Measurements from ENCODE around the gene BMP2K. TPM values are rescaled to one million over a fixed set of nuclear protein-coding genes. Genes with fewer than 3 reads are reported as not detected.
"Not testable (repeated sequence)": the region's sequence is repeated elsewhere in the genome, so short reads cannot be mapped to it uniquely, and the experiment has no call there.

The BMP2K gene
- total and polyA plus RNA-seq, 4 donors: 4.4 to 138 (median 19.3) TPM

DNA sequence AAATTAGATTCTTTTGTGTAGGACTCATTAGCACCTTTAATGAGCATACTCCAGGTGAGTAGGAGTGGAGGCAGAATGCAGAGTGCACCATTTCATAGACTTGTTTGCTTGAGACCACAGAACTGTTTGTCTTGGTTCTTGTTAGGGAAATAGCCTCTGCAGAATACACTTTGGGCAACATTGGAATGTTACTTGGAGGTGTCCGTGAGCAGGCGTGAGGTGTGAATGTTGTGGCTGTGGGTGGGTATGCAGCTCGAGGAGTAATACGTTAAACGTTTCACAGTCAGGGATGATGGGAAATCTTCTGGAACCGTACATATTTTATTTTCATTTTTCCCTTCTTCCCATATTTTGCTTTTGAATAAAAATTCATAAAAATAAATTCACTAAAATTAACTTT is 131.5 kb downstream of the BMP2K start:
- WGBS: 91% methylated on average over 6 of the region's 6 CpGs
- Histone ChIP-seq H3K27ac (ENCODE audit: low read depth in 1 of 2, low read length in 2 of 2) (no peak overlapping the region), H3K9ac (ENCODE audit: low read depth in 1 of 2, low read length in 2 of 2) (no peak overlapping the region), H3K4me3 (ENCODE audit: low read depth in 1 of 3, low read length in 3 of 3) (no peak overlapping the region), H3K36me3 (ENCODE audit: control insufficient read depth in 4 of 4, insufficient read depth in 3 of 4, low read depth in 1 of 4, low read length in 3 of 4) (peaks cover 0 to 10% (median 5%) of the 10 kb centered on the region in 4 donors), H3K9me3 (ENCODE audit: control insufficient read depth in 4 of 4, low read length in 3 of 4) (no peaks in the 10 kb centered on the region), H3K27me3 (ENCODE audit: control insufficient read depth in 4 of 4, insufficient read depth in 4 of 4, low read length in 3 of 4) (no peaks in the 10 kb centered on the region), H3K4me1 (ENCODE audit: control insufficient read depth in 4 of 4, insufficient read depth in 4 of 4, low read length in 3 of 4) (no peaks in the 10 kb centered on the region)
- no peak for TF ChIP-seq EGR1 (IDR thresholded peaks at IDR 0.05; ENCODE audit: low read depth in 2 of 2)
- no peak for TF ChIP-seq RAD21 (IDR thresholded peaks at IDR 0.05)
- TF ChIP-seq, protein P1, sequence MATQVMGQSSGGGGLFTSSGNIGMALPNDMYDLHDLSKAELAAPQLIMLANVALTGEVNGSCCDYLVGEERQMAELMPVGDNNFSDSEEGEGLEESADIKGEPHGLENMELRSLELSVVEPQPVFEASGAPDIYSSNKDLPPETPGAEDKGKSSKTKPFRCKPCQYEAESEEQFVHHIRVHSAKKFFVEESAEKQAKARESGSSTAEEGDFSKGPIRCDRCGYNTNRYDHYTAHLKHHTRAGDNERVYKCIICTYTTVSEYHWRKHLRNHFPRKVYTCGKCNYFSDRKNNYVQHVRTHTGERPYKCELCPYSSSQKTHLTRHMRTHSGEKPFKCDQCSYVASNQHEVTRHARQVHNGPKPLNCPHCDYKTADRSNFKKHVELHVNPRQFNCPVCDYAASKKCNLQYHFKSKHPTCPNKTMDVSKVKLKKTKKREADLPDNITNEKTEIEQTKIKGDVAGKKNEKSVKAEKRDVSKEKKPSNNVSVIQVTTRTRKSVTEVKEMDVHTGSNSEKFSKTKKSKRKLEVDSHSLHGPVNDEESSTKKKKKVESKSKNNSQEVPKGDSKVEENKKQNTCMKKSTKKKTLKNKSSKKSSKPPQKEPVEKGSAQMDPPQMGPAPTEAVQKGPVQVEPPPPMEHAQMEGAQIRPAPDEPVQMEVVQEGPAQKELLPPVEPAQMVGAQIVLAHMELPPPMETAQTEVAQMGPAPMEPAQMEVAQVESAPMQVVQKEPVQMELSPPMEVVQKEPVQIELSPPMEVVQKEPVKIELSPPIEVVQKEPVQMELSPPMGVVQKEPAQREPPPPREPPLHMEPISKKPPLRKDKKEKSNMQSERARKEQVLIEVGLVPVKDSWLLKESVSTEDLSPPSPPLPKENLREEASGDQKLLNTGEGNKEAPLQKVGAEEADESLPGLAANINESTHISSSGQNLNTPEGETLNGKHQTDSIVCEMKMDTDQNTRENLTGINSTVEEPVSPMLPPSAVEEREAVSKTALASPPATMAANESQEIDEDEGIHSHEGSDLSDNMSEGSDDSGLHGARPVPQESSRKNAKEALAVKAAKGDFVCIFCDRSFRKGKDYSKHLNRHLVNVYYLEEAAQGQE (IDR thresholded peaks at IDR 0.05): no peak
- TF ChIP-seq YY1 (IDR thresholded peaks at IDR 0.05): no peak
- TF ChIP-seq FOXA2 (IDR thresholded peaks at IDR 0.05): no peak
- TF ChIP-seq HNF4G (IDR thresholded peaks at IDR 0.05): no peak
- no peak for TF ChIP-seq RXRA (IDR thresholded peaks at IDR 0.05)
- TF ChIP-seq, protein P2, sequence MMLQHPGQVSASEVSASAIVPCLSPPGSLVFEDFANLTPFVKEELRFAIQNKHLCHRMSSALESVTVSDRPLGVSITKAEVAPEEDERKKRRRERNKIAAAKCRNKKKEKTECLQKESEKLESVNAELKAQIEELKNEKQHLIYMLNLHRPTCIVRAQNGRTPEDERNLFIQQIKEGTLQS (IDR thresholded peaks at IDR 0.05): no peak
- no peak for TF ChIP-seq TAF1 (conservative IDR thresholded peaks at IDR 0.05)
- TF ChIP-seq, protein P3, sequence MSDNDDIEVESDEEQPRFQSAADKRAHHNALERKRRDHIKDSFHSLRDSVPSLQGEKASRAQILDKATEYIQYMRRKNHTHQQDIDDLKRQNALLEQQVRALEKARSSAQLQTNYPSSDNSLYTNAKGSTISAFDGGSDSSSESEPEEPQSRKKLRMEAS (IDR thresholded peaks at IDR 0.05): no peak
- TF ChIP-seq, protein P4, sequence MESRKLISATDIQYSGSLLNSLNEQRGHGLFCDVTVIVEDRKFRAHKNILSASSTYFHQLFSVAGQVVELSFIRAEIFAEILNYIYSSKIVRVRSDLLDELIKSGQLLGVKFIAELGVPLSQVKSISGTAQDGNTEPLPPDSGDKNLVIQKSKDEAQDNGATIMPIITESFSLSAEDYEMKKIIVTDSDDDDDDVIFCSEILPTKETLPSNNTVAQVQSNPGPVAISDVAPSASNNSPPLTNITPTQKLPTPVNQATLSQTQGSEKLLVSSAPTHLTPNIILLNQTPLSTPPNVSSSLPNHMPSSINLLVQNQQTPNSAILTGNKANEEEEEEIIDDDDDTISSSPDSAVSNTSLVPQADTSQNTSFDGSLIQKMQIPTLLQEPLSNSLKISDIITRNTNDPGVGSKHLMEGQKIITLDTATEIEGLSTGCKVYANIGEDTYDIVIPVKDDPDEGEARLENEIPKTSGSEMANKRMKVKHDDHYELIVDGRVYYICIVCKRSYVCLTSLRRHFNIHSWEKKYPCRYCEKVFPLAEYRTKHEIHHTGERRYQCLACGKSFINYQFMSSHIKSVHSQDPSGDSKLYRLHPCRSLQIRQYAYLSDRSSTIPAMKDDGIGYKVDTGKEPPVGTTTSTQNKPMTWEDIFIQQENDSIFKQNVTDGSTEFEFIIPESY (IDR thresholded peaks at IDR 0.05): no peak
- no peak for DNase-seq (ENCODE audit: low spot score)

DNA sequence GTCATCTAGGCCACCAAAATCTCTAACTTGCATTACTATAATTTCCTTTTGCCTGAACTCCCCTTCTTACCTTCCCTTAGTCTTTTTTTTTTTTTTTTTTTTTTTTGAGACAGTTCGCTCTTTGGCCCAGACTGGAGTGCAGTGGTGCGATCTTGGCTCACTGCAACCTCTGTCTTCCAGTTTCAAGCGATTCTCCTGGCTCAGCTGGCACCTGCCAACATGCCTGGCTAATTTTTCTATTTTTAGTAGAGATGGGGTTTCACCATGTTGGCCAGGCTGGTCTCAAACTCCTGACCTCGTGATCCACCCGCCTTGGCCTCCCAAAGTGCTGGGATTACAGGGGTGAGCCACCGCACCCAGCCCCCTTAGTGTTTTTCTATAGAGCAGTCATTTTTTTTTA is 132.8 kb downstream of the BMP2K start:
- H3K27ac ChIP-seq (ENCODE audit: low read depth in 1 of 2, low read length in 2 of 2); H3K27me3 ChIP-seq (ENCODE audit: control insufficient read depth in 4 of 4, insufficient read depth in 4 of 4, low read length in 3 of 4); H3K4me1 ChIP-seq (ENCODE audit: control insufficient read depth in 4 of 4, insufficient read depth in 4 of 4, low read length in 3 of 4); DNase-seq (ENCODE audit: low spot score); H3K9ac ChIP-seq (ENCODE audit: low read depth in 1 of 2, low read length in 2 of 2); H3K9me3 ChIP-seq (ENCODE audit: control insufficient read depth in 4 of 4, low read length in 3 of 4); H3K4me3 ChIP-seq (ENCODE audit: low read depth in 1 of 3, low read length in 3 of 3); H3K36me3 ChIP-seq (ENCODE audit: control insufficient read depth in 4 of 4, insufficient read depth in 3 of 4, low read depth in 1 of 4, low read length in 3 of 4): not testable (repeated sequence)
- WGBS: 98% methylated on average over 6 of the region's 6 CpGs

DNA sequence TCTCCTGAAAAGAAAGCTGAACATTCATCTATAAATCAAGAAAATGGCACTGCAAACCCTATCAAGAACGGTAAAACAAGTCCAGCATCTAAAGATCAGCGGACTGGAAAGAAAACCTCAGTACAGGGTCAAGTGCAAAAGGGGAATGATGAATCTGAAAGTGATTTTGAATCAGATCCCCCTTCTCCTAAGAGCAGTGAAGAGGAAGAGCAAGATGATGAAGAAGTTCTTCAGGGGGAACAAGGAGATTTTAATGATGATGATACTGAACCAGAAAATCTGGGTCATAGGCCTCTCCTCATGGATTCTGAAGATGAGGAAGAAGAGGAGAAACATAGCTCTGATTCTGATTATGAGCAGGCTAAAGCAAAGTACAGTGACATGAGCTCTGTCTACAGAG is 134.5 kb downstream of the BMP2K start:
- peaks cover 0 to 10% (median 5%) of the 10 kb centered on the region in 4 donors for H3K36me3 ChIP-seq (ENCODE audit: control insufficient read depth in 4 of 4, insufficient read depth in 3 of 4, low read depth in 1 of 4, low read length in 3 of 4)
- no peaks in the 10 kb centered on the region for H3K4me1 ChIP-seq (ENCODE audit: control insufficient read depth in 4 of 4, insufficient read depth in 4 of 4, low read length in 3 of 4)
- H3K9ac ChIP-seq (ENCODE audit: low read depth in 1 of 2, low read length in 2 of 2): no peak overlapping the region
- H3K9me3 ChIP-seq (ENCODE audit: control insufficient read depth in 4 of 4, low read length in 3 of 4): no peaks in the 10 kb centered on the region
- WGBS: 94% methylated on average over 2 of the region's 2 CpGs
- H3K27ac ChIP-seq (ENCODE audit: low read depth in 1 of 2, low read length in 2 of 2): no peak overlapping the region
- no peaks in the 10 kb centered on the region for H3K27me3 ChIP-seq (ENCODE audit: control insufficient read depth in 4 of 4, insufficient read depth in 4 of 4, low read length in 3 of 4)
- no peak overlapping the region for H3K4me3 ChIP-seq (ENCODE audit: low read depth in 1 of 3, low read length in 3 of 3)
- DNase-seq (ENCODE audit: low spot score): no peak
- TF ChIP-seq RXRA (IDR thresholded peaks at IDR 0.05) (no peak), EGR1 (IDR thresholded peaks at IDR 0.05; ENCODE audit: low read depth in 2 of 2) (no peak), TAF1 (conservative IDR thresholded peaks at IDR 0.05) (no peak), FOXA2 (IDR thresholded peaks at IDR 0.05) (no peak), NR2F2 (IDR thresholded peaks at IDR 0.05) (no peak), GABPA (IDR thresholded peaks at IDR 0.05 in 1 of 2, conservative IDR thresholded peaks at IDR 0.05 in 1 of 2) (no peak), YY1 (IDR thresholded peaks at IDR 0.05) (no peak), HNF4G (IDR thresholded peaks at IDR 0.05) (no peak), RAD21 (IDR thresholded peaks at IDR 0.05) (no peak), SP1 (IDR thresholded peaks at IDR 0.05) (no peak)
- TF ChIP-seq, protein P3 (IDR thresholded peaks at IDR 0.05): no peak
- TF ChIP-seq, protein P5, sequence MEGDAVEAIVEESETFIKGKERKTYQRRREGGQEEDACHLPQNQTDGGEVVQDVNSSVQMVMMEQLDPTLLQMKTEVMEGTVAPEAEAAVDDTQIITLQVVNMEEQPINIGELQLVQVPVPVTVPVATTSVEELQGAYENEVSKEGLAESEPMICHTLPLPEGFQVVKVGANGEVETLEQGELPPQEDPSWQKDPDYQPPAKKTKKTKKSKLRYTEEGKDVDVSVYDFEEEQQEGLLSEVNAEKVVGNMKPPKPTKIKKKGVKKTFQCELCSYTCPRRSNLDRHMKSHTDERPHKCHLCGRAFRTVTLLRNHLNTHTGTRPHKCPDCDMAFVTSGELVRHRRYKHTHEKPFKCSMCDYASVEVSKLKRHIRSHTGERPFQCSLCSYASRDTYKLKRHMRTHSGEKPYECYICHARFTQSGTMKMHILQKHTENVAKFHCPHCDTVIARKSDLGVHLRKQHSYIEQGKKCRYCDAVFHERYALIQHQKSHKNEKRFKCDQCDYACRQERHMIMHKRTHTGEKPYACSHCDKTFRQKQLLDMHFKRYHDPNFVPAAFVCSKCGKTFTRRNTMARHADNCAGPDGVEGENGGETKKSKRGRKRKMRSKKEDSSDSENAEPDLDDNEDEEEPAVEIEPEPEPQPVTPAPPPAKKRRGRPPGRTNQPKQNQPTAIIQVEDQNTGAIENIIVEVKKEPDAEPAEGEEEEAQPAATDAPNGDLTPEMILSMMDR (IDR thresholded peaks at IDR 0.05; ENCODE audit: low read depth, low read length, missing input control): no peak
- TF ChIP-seq, protein P1 (IDR thresholded peaks at IDR 0.05): no peak
